Measurements from ENCODE around the gene ALKAL2.

Gene ALKAL2

GRCh38 chr2:238869-239268 is 49.0 kb downstream of the ALKAL2 start:
- no peak for DNase-seq

GRCh38 chr2:238431-238830 is 49.5 kb downstream of the ALKAL2 start:
- no peak for DNase-seq

- DNase-seq, result no peak
Observed at GRCh38 chr2:237878-238277, 50.0 kb downstream of the ALKAL2 start.

- DNase-seq, result no peak
Observed at GRCh38 chr2:236993-237539, 50.8 kb downstream of the ALKAL2 start.

- DNase-seq, result no peak
Observed at GRCh38 chr2:234421-234820, 53.5 kb downstream of the ALKAL2 start.

GRCh38 chr2:233030-233429 is 54.9 kb downstream of the ALKAL2 start:
- DNase-seq, result no peak

- DNase-seq, result no peak
Observed at GRCh38 chr2:231521-232185, 56.2 kb downstream of the ALKAL2 start.

Measured in GOT3 (cell line).